Caco-2 (cell line): ENCODE measurements around the gene GPM6B. TPM values are rescaled to one million over a fixed set of nuclear protein-coding genes. Genes with fewer than 3 reads are reported as not detected.

Experiments
- BruUV-seq: library from RNA; stranded (reverse); fragments of 400-500 nt; replicated peaks from 2 replicates; lab custom pipeline; 2021; lab: Mats Ljungman, UMichigan
- CTCF ChIA-PET: fragments of 300-600 bp; sonication (Branson Sonifier 250); formaldehyde crosslinking; loops from one replicate; lab custom pipeline; 2022; ENCODE audit warnings: antibody characterized with exemption; lab: Charles Lee
- POLR2A ChIA-PET: fragments of 300-600 bp; sonication (Branson Sonifier 250); formaldehyde crosslinking; loops from one replicate; lab custom pipeline; 2022; ENCODE audit warnings: antibody characterized with exemption; lab: Charles Lee
- DNase-seq, 2 experiments: peaks; one replicate each; pipeline versions ENCODE4 v3.0.0 to v3.0.0-alpha.2; 2020 to 2022
- H3K27me3 ChIP-seq: replicated peaks from 2 replicates; pipeline ENCODE4 v1.6.0; 2011; ENCODE audit warnings: low read length; ENCODE audit not compliant: control insufficient read depth, insufficient read depth
- H3K36me3 ChIP-seq: 2 replicates; pipeline ENCODE4 v1.5.1; 2011; ENCODE audit warnings: low read length; ENCODE audit not compliant: control insufficient read depth, insufficient read depth
- H3K4me1 ChIP-seq: fragments of 250-450 bp; sonication (Bioruptor Pico); 2 replicates; pipeline ENCODE4 v1.5.1; 2020; ENCODE audit warnings: mild to moderate bottlenecking
- H3K4me3 ChIP-seq: 2 replicates; pipeline ENCODE4 v1.5.1; 2011; ENCODE audit warnings: low read depth, mild to moderate bottlenecking, control low read depth, low read length
- H3K9me3 ChIP-seq: fragments of 250-450 bp; sonication (Bioruptor Pico); 2 replicates; pipeline ENCODE4 v1.5.1; 2020; ENCODE audit warnings: mild to moderate bottlenecking, moderate library complexity
- H3K27ac Mint-ChIP-seq: one replicate; pipeline ENCODE4 v1.8.0; 2022; ENCODE audit warnings: mixed read lengths; ENCODE audit not compliant: unreplicated experiment
- H3K27me3 Mint-ChIP-seq: one replicate; pipeline ENCODE4 v1.8.0; 2022; ENCODE audit warnings: mixed read lengths; ENCODE audit not compliant: insufficient read depth, unreplicated experiment
- H3K36me3 Mint-ChIP-seq: one replicate; pipeline ENCODE4 v1.8.0; 2022; ENCODE audit warnings: mild to moderate bottlenecking, mixed read lengths; ENCODE audit not compliant: insufficient read depth, unreplicated experiment
- H3K4me1 Mint-ChIP-seq: one replicate; pipeline ENCODE4 v1.8.0; 2022; ENCODE audit warnings: low read depth, mixed read lengths; ENCODE audit not compliant: unreplicated experiment
- H3K4me3 Mint-ChIP-seq: one replicate; pipeline ENCODE4 v1.8.0; 2022; ENCODE audit warnings: mild to moderate bottlenecking, moderate library complexity, mixed read lengths; ENCODE audit not compliant: unreplicated experiment
- H3K9me3 Mint-ChIP-seq: one replicate; pipeline ENCODE4 v1.8.0; 2022; ENCODE audit warnings: mixed read lengths; ENCODE audit not compliant: unreplicated experiment
- CTCF ChIP-seq, 2 experiments: fragments of 200-600 bp in 1 of 2; IDR thresholded peaks; 1 replicate in 1 of 2; 2 replicates in 1 of 2; pipeline versions ENCODE4 v1.5.1 to v1.8.0; 2011 to 2022; ENCODE audit warnings: antibody characterized with exemption in 1 of 2, control low read depth in 1 of 2, inconsistent platforms in 1 of 2, low read depth in 1 of 2, low read length in 1 of 2, mild to moderate bottlenecking in 1 of 2, moderate library complexity in 1 of 2; ENCODE audit not compliant: insufficient read depth in 1 of 2, severe bottlenecking in 1 of 2, unreplicated experiment in 1 of 2
- intact Hi-C: fragments of 100-400 bp; cut with micrococcal nuclease; formaldehyde crosslinking; loops from one replicate; pipeline ENCODE4 v1.10.0; 2022; ENCODE audit not compliant: unreplicated experiment
- total RNA-seq: library from RNA; stranded (reverse); gene quantifications from 2 replicates; pipeline ENCODE4 v1.2.3, GENCODE V29; 2022

The GPM6B gene
- total RNA-seq, 1 experiment from 2014 or later: 0.09 TPM

- intact Hi-C loops: loop anchor here (2.0 to 5.0 kb wide), 2 partner anchors 244 to 282 kb away; no protein-coding TSS in a partner anchor
- Mint-ChIP-seq H3K4me1 (peaks cover 17% of the 10 kb centered on the region), H3K4me3 (no peak overlapping the region), H3K9me3 (no peaks in the 10 kb centered on the region), H3K27ac (no peak overlapping the region), H3K27me3 (no peaks in the 10 kb centered on the region), H3K36me3 (peaks cover 24% of the 10 kb centered on the region)
- Histone ChIP-seq H3K4me3 (no peak overlapping the region), H3K36me3 (no peaks in the 10 kb centered on the region), H3K9me3 (no peaks in the 10 kb centered on the region), H3K4me1 (peaks cover 28% of the 10 kb centered on the region), H3K27me3 (no peaks in the 10 kb centered on the region)
- ChIA-PET CTCF (interaction anchor here (0.6 to 1.0 kb wide), 3 partner anchors 14 to 29 kb away, joined by 3 to 5 read pairs (median 3); partner anchors contain the start of genes OFD1 and TRAPPC2), POLR2A (no interaction called here)
- no TSS peak for BruUV-seq
- DNase-seq: no peak
- TF ChIP-seq CTCF (IDR thresholded peaks at IDR 0.05; ENCODE audit: insufficient read depth in 1 of 2, low read depth in 1 of 2, low read length in 1 of 2, severe bottlenecking in 1 of 2, unreplicated experiment in 1 of 2): no peak
These were observed 66.1 kb downstream of the GPM6B start for GRCh38 chrX:13750812-13751211.

- H3K9me3 ChIP-seq: no peaks in the 10 kb centered on the region
- Mint-ChIP-seq H3K4me3 (no peak overlapping the region), H3K27ac (no peak overlapping the region), H3K27me3 (no peaks in the 10 kb centered on the region), H3K36me3 (peaks cover 30% of the 10 kb centered on the region), H3K4me1 (peaks cover 17% of the 10 kb centered on the region), H3K9me3 (no peaks in the 10 kb centered on the region)
- peak in 1 of 2 experiments; percentile 39 for DNase-seq
- ChIA-PET POLR2A (no interaction called here), CTCF (interaction anchor here (0.6 to 1.0 kb wide), 3 partner anchors 14 to 28 kb away, joined by 3 to 5 read pairs (median 3); partner anchors contain the start of genes OFD1 and TRAPPC2)
- TF ChIP-seq CTCF (IDR thresholded peaks at IDR 0.05; ENCODE audit: insufficient read depth in 1 of 2, low read depth in 1 of 2, low read length in 1 of 2, severe bottlenecking in 1 of 2, unreplicated experiment in 1 of 2): peak; percentile 41 to 52
- H3K36me3 ChIP-seq: no peaks in the 10 kb centered on the region
- intact Hi-C loops: loop anchor here (2.0 to 5.0 kb wide), 2 partner anchors 243 to 283 kb away; no protein-coding TSS in a partner anchor
- BruUV-seq: no TSS peak
- peaks cover 24% of the 10 kb centered on the region for H3K4me1 ChIP-seq
- H3K4me3 ChIP-seq: no peak overlapping the region
- H3K27me3 ChIP-seq: no peaks in the 10 kb centered on the region
These were observed 66.7 kb downstream of the GPM6B start for GRCh38 chrX:13750204-13750603.

GRCh38 chrX:13748486-13748885, 68.4 kb downstream of the GPM6B start:
- H3K27me3 ChIP-seq: no peaks in the 10 kb centered on the region
- no peaks in the 10 kb centered on the region; the same call in 1 of the 2 replicates for H3K36me3 ChIP-seq
- CTCF ChIA-PET: no interaction called here
- no peak for TF ChIP-seq CTCF (IDR thresholded peaks at IDR 0.05; ENCODE audit: insufficient read depth in 1 of 2, low read depth in 1 of 2, low read length in 1 of 2, severe bottlenecking in 1 of 2, unreplicated experiment in 1 of 2)
- no peak overlapping the region for H3K27ac Mint-ChIP-seq
- H3K4me1 Mint-ChIP-seq: peaks cover 17% of the 10 kb centered on the region
- POLR2A ChIA-PET: no interaction called here
- intact Hi-C loops: loop anchor here (1.0 kb wide), 1 partner anchor 90 kb away; no protein-coding TSS in a partner anchor
- H3K27me3 Mint-ChIP-seq: no peaks in the 10 kb centered on the region
- H3K9me3 ChIP-seq: no peaks in the 10 kb centered on the region
- no peak for DNase-seq
- peaks cover 44% of the 10 kb centered on the region for H3K36me3 Mint-ChIP-seq
- H3K4me3 Mint-ChIP-seq: no peak overlapping the region
- H3K9me3 Mint-ChIP-seq: no peaks in the 10 kb centered on the region
- no peak overlapping the region for H3K4me3 ChIP-seq
- BruUV-seq: no TSS peak
- H3K4me1 ChIP-seq: peaks cover 16% of the 10 kb centered on the region
